GOT3 (cell line): Measurements from ENCODE around the gene SLC12A2.

Source experiments
- DNase-seq: peaks from one replicate; lab custom pipeline; 2025; ENCODE audit warnings: mixed read lengths; lab: John Stamatoyannopoulos, UW

The SLC12A2 gene

GRCh38 chr5:128083033-128083810 lies at the start of gene SLC12A2:
Gene SLC12A2, plus strand, starts transcription at chr5:128083766. Its CDS starts 189 bp downstream, at chr5:128083955.
- DNase-seq, result peak; percentile 91

- no peak for DNase-seq
Measured at GRCh38 chr5:128035689-128036088, 47.9 kb upstream of the SLC12A2 start.

- DNase-seq, result no peak
Measured at GRCh38 chr5:128036950-128037349, 46.6 kb upstream of the SLC12A2 start.

- no peak for DNase-seq
Measured at GRCh38 chr5:128038643-128039042, 44.9 kb upstream of the SLC12A2 start.

GRCh38 chr5:128040927-128041326 lies 42.6 kb upstream of the SLC12A2 start:
- DNase-seq, result no peak

- DNase-seq, result no peak
Measured at GRCh38 chr5:128052780-128053179, 30.8 kb upstream of the SLC12A2 start.

- DNase-seq, result no peak
Measured at GRCh38 chr5:128053291-128053954, 30.1 kb upstream of the SLC12A2 start.

- DNase-seq, result no peak
Measured at GRCh38 chr5:128060644-128061385, 22.8 kb upstream of the SLC12A2 start.

GRCh38 chr5:128062172-128062746 lies 21.3 kb upstream of the SLC12A2 start:
- no peak for DNase-seq

GRCh38 chr5:128074171-128074570 lies 9.4 kb upstream of the SLC12A2 start:
- no peak for DNase-seq

- DNase-seq, result no peak
Measured at GRCh38 chr5:128074953-128075352, 8.6 kb upstream of the SLC12A2 start.

GRCh38 chr5:128077526-128077925 lies 6.0 kb upstream of the SLC12A2 start:
- DNase-seq, result no peak

- DNase-seq, result no peak
Measured at GRCh38 chr5:128081111-128081851, 2.3 kb upstream of the SLC12A2 start.

- no peak for DNase-seq
Measured at GRCh38 chr5:128082551-128083032, 974 bp upstream of the SLC12A2 start.

GRCh38 chr5:128083811-128084227 lies 253 bp downstream of the SLC12A2 start:
- no peak for DNase-seq

- DNase-seq, result peak; percentile 10
Measured at GRCh38 chr5:128084228-128085167, 932 bp downstream of the SLC12A2 start.

- no peak for DNase-seq
Measured at GRCh38 chr5:128085413-128085812, 1.8 kb downstream of the SLC12A2 start.

GRCh38 chr5:128091579-128091978 lies 8.0 kb downstream of the SLC12A2 start:
- no peak for DNase-seq

GRCh38 chr5:128092144-128092543 lies 8.6 kb downstream of the SLC12A2 start:
- DNase-seq, result no peak

GRCh38 chr5:128093368-128093767 lies 9.8 kb downstream of the SLC12A2 start:
- DNase-seq, result no peak
